ENCODE measurements around the gene CHID1. TPM values are rescaled to one million over a fixed set of nuclear protein-coding genes. Genes with fewer than 3 reads are reported as not detected.

The CHID1 gene
- total RNA-seq, 2 donors from 2014 or later = 39.4 to 81.4 TPM

DNA sequence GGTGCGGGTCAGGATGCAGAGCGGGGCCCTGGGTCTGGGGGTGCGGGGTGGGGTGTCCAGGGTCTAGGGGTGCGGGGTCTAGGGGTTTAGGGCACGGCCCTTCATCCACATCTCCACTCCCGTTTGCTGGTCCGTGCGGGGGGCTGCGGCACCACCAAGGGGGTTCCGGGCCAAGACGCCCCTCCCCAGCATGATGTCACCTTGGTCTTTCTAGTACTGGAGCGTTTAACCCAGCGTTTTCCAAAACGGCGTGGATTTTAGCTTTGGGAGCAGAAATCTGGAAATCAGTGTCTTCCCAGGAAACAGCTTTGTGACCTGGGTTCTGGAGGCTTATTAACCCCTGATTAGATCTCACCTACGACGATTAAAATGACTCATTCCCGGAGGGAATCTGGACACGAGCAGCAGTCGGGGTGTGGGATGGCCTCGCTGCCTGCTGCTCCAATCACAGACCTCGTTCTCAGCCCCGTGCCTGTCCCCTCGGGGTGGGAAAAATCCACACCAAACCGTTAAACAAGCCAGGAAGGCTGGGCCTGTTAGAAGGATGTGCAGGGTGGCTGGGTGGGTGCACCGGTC, 15.8 kb upstream of the CHID1 start:
- H3K4me3 ChIP-seq = peak overlapping the region; percentile 56 to 72
- DNase-seq (peak; percentile 31 to 54 (median 48)), ATAC-seq (peak; percentile 16)
- intact Hi-C loops (cut with DNase I) = no loop called here
- peak overlapping the region; percentile 66 to 95 (median 86) for H3K27ac ChIP-seq
- 5 to 22% methylated on average over 1 to 25 of the region's 26 CpGs for WGBS, 2 donors
- no peaks in the 10 kb centered on the region for H3K9me3 ChIP-seq
- H3K36me3 ChIP-seq (replicated peaks in 1 of 2; ENCODE audit: insufficient read depth in 1 of 2, low read depth in 2 of 2) = no peaks in the 10 kb centered on the region
- TF ChIP-seq POLR2A (IDR thresholded peaks at IDR 0.05) = no peak
- TF ChIP-seq, protein P1, sequence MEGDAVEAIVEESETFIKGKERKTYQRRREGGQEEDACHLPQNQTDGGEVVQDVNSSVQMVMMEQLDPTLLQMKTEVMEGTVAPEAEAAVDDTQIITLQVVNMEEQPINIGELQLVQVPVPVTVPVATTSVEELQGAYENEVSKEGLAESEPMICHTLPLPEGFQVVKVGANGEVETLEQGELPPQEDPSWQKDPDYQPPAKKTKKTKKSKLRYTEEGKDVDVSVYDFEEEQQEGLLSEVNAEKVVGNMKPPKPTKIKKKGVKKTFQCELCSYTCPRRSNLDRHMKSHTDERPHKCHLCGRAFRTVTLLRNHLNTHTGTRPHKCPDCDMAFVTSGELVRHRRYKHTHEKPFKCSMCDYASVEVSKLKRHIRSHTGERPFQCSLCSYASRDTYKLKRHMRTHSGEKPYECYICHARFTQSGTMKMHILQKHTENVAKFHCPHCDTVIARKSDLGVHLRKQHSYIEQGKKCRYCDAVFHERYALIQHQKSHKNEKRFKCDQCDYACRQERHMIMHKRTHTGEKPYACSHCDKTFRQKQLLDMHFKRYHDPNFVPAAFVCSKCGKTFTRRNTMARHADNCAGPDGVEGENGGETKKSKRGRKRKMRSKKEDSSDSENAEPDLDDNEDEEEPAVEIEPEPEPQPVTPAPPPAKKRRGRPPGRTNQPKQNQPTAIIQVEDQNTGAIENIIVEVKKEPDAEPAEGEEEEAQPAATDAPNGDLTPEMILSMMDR (IDR thresholded peaks at IDR 0.05) = no peak
- no peaks in the 10 kb centered on the region for H3K27me3 ChIP-seq
- H3K4me1 ChIP-seq = peaks cover 29% of the 10 kb centered on the region

DNA sequence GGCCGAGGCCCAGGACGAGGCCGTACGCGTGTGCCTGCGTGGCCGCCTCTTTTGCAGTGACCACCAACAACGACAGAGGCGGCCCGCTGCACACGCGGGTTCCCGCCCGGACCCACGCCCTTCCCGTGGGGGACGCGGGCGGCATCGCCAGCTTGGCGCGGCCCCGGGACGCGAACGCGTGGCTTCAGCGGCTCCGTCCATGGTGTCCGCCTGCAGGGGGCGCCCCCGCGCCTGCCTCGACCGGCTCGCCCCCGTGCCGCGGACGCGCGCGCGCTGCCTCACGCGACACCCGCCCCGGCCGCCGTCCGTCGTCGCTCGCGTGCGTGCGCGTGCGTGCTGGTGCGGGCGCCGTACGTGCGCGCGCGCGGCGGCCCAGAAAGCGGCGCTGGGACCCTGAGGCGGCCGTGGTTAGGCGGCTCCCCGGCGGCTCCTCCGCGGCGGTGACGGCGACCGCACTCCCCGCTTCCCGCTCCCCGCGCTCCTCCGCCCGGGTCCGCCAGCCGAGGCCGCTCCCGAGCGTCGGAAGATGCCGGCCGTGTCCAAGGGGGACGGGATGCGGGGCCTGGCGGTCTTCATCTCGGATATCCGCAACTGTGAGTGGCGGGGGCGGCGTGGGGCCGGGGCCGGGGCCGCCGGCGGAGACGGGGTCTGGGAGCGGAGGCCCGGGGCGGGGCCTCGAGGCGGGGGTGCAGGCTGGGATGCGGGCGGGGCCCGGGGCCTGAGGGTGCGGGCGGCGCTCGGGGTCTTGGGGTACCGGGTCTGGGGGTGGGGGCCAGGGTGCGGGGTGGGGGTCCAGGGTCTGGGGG, 15.1 kb upstream of the CHID1 start, which contains the start of gene AP2A2:
Gene AP2A2 (plus strand): TSS at position 375 of the 806 bp plus-strand sequence. CDS start 152 bp downstream, at position 527.
- Histone ChIP-seq H3K4me1 (peaks cover 27% of the 10 kb centered on the region), H3K4me3 (peak within 1 kb of the TSS; percentile 56 to 72), H3K27me3 (no peaks in the 10 kb centered on the region), H3K27ac (peak within 1 kb of the TSS; percentile 66 to 95 (median 86)), H3K36me3 (replicated peaks in 1 of 2; ENCODE audit: insufficient read depth in 1 of 2, low read depth in 2 of 2) (no peaks in the 10 kb centered on the region), H3K9me3 (no peaks in the 10 kb centered on the region)
- DNase-seq = peak; percentile 90 to 92 (median 92)
- TF ChIP-seq, protein P1 (IDR thresholded peaks at IDR 0.05) = peak; percentile 32 to 99 (median 82)
- TF ChIP-seq POLR2A (IDR thresholded peaks at IDR 0.05) = peak; percentile 54 to 73 (median 59)
- intact Hi-C loops (cut with DNase I) = no loop called here
- WGBS, 2 donors = 3% methylated on average over 67 of the region's 124 CpGs; no CpG with 5 or more reads in 1 of the 2 donors
- peak; percentile 96 for ATAC-seq

DNA sequence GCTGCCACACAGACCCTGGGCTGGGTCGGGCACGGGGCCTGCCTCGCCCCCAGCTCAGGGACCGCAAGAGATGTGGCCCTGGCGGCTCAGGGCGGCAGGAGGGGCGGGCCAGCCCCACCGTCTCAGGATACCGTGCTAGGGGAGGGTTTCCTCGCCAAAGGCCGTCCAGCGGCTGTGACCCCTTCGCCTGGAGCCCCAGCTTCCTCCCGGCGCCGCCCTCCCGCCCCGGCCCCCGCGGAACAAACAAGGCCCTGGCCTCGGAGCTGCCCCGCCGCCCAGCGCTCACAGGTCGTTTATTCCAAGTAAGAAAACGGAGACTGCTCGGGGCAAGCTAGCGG, 14.5 kb upstream of the CHID1 start:
- H3K36me3 ChIP-seq (replicated peaks in 1 of 2; ENCODE audit: insufficient read depth in 1 of 2, low read depth in 2 of 2) = no peaks in the 10 kb centered on the region
- TF ChIP-seq, protein P1 (IDR thresholded peaks at IDR 0.05) = no peak
- no peak for TF ChIP-seq POLR2A (IDR thresholded peaks at IDR 0.05)

DNA sequence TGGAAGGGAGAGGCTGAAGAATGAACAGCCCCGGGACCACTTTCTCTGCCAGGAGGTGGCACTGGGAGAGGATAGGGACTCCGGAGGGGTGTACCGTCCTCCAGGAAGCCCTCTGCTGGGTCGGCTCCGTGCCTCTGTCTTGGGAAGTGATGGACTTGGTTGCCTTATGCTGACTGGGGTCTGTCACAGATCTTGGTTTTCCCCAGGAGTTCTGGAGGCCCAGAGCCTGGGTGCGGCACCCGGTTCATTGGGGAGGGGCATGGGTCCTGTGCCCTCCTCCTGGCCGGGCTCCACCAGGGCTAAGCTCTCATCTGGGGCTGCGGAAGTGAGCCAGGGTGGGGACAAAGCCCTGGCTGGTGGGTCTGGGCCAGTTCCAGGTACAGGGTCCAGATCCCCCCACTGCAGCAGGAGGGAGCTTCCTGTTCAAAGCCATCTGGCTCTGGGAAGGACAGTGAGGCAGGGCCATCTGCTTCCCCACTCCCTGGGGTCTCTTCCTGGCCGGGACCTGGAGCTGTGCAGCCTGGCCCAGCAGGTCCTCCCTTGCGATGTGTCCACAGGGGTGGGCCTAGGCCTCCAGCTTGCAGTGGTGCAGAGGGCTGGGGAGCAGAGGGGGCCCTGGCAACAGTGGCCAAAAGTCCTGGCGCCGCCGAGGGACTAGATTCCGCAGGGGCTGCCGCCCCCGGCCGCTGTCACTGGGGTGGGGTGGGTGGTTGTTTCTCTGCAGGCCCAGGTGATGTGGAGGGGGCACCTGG, 14.0 kb upstream of the CHID1 start:
- no peaks in the 10 kb centered on the region for H3K27me3 ChIP-seq
- ATAC-seq = no peak
- H3K9me3 ChIP-seq = no peaks in the 10 kb centered on the region
- no peak for DNase-seq
- no peak for TF ChIP-seq POLR2A (IDR thresholded peaks at IDR 0.05)
- TF ChIP-seq, protein P1 (IDR thresholded peaks at IDR 0.05) = no peak
- peaks cover 25% of the 10 kb centered on the region for H3K4me1 ChIP-seq
- H3K27ac ChIP-seq = peak overlapping the region in 1 of 4 donors; percentile 89
- WGBS, 2 donors = 87 to 91% methylated on average over 4 to 17 of the region's 18 CpGs
- H3K4me3 ChIP-seq = no peak overlapping the region
- intact Hi-C loops (cut with DNase I) = loop anchor here (5.0 kb wide), 2 partner anchors 77 to 128 kb away; no protein-coding TSS in a partner anchor
- no peaks in the 10 kb centered on the region for H3K36me3 ChIP-seq (replicated peaks in 1 of 2; ENCODE audit: insufficient read depth in 1 of 2, low read depth in 2 of 2)

More for the DNA sequence above, 14.5 kb upstream of the CHID1 start:
- intact Hi-C loops (cut with DNase I) = no loop called here
- Histone ChIP-seq H3K4me3 (no peak overlapping the region), H3K4me1 (peaks cover 25% of the 10 kb centered on the region), H3K27ac (peak overlapping the region; percentile 59 to 95 (median 78)), H3K27me3 (no peaks in the 10 kb centered on the region), H3K9me3 (no peaks in the 10 kb centered on the region)
- DNase-seq (peak in 3 of 4 donors; percentile 28 to 42 (median 35)), ATAC-seq (no peak)
- 69% methylated on average over 11 of the region's 28 CpGs; no CpG with 5 or more reads in 1 of the 2 donors for WGBS, 2 donors

Measured in body of pancreas (tissue), 4 donors.